ENCODE results near the gene VSTM2L. TPM values are rescaled to one million over a fixed set of nuclear protein-coding genes. Genes with fewer than 3 reads are reported as not detected.

The VSTM2L gene
- total and polyA plus RNA-seq, 9 donors = 0.12 to 23.0 (median 0.36) TPM; not detected in 2

DNA sequence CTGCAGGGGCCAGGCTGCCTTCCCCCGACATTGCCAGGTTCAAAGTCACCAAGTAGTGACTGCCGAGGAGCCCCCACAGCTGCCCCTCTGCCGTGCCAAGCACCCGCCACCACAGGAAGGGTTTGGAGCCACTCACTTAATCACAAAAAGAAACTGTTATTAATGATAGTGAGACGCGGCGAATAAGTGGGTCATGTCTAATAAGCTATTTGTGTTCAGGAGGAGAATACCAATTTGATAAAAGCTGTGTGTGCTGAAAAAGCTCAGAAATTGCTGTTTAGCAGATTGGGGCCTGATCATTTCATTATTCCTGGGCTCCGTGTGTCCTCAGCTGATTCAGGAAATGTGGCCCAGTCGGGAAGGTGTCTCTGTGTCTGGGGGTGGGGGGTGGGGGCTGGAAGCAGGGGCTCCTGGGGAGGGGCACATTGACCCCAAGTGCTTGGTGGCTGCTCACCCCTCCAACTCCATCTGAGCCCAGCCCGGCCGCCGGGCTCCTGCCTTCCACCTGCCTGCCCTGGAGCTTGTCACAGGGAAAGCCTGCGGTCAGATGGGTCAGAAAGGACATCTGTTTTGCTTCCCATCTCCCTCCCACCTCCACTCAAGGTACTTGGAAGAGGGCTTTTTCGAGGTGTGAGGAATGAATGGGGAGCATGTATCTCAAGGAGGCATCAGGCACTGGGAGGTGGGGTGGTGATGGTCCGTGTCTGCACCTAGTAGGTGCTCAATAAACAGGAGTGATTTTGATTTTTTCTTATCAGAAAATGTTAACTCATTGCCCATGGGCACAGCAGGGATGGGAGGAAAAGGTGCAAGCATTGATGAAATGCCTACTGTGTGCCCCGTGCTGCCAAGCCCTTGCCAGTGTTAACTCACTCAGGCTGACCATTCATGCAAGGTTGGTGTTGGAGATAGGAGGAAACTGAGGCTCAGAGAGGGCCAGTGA, 3.0 kb downstream of the VSTM2L start:
- DNase-seq = no peak
- TF ChIP-seq EP300 (IDR thresholded peaks at IDR 0.05) (no peak), POLR2A (IDR thresholded peaks at IDR 0.05) (no peak)
- TF ChIP-seq, protein P1, sequence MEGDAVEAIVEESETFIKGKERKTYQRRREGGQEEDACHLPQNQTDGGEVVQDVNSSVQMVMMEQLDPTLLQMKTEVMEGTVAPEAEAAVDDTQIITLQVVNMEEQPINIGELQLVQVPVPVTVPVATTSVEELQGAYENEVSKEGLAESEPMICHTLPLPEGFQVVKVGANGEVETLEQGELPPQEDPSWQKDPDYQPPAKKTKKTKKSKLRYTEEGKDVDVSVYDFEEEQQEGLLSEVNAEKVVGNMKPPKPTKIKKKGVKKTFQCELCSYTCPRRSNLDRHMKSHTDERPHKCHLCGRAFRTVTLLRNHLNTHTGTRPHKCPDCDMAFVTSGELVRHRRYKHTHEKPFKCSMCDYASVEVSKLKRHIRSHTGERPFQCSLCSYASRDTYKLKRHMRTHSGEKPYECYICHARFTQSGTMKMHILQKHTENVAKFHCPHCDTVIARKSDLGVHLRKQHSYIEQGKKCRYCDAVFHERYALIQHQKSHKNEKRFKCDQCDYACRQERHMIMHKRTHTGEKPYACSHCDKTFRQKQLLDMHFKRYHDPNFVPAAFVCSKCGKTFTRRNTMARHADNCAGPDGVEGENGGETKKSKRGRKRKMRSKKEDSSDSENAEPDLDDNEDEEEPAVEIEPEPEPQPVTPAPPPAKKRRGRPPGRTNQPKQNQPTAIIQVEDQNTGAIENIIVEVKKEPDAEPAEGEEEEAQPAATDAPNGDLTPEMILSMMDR (IDR thresholded peaks at IDR 0.05) = no peak
- H3K4me1 ChIP-seq (ENCODE audit: insufficient read depth) = peaks cover 3% of the 10 kb centered on the region
- no peak overlapping the region for H3K27ac ChIP-seq
- intact Hi-C loops (cut with DNase I) = no loop called here
- H3K36me3 ChIP-seq = no peaks in the 10 kb centered on the region
- no peaks in the 10 kb centered on the region for H3K9me3 ChIP-seq
- no peak overlapping the region for H3K4me3 ChIP-seq
- 63 to 77% (median 64%) methylated on average over 16 of the region's 16 CpGs for WGBS, 3 donors
- no peaks in the 10 kb centered on the region for H3K27me3 ChIP-seq

DNA sequence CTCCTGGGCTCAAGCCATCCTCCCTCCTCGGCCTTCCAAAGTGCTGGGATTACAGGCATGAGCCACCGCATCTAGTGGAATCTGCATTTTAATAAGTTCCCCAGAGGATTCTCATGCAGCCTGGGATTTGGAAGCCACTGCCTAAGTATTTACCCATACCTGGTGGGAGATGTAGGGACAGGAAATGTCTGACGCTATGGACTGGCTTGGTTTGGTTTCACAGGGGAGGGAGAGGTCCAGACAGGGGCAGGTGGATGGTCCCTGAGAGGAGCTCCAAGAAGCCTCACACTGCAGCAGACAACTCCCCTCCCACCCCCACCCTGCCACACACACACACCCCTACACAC, 4.4 kb downstream of the VSTM2L start:
- no peak overlapping the region for H3K4me3 ChIP-seq
- intact Hi-C loops (cut with DNase I) = no loop called here
- H3K4me1 ChIP-seq (ENCODE audit: insufficient read depth) = peaks cover 3% of the 10 kb centered on the region
- H3K27me3 ChIP-seq = no peaks in the 10 kb centered on the region
- H3K27ac ChIP-seq = no peak overlapping the region
- DNase-seq = no peak
- no peaks in the 10 kb centered on the region for H3K36me3 ChIP-seq
- WGBS, 3 donors = 53 to 56% (median 54%) methylated on average over 3 of the region's 3 CpGs
- TF ChIP-seq, protein P1 (IDR thresholded peaks at IDR 0.05) = no peak
- TF ChIP-seq POLR2A (IDR thresholded peaks at IDR 0.05) = no peak
- no peak for TF ChIP-seq EP300 (IDR thresholded peaks at IDR 0.05)
- no peaks in the 10 kb centered on the region for H3K9me3 ChIP-seq

DNA sequence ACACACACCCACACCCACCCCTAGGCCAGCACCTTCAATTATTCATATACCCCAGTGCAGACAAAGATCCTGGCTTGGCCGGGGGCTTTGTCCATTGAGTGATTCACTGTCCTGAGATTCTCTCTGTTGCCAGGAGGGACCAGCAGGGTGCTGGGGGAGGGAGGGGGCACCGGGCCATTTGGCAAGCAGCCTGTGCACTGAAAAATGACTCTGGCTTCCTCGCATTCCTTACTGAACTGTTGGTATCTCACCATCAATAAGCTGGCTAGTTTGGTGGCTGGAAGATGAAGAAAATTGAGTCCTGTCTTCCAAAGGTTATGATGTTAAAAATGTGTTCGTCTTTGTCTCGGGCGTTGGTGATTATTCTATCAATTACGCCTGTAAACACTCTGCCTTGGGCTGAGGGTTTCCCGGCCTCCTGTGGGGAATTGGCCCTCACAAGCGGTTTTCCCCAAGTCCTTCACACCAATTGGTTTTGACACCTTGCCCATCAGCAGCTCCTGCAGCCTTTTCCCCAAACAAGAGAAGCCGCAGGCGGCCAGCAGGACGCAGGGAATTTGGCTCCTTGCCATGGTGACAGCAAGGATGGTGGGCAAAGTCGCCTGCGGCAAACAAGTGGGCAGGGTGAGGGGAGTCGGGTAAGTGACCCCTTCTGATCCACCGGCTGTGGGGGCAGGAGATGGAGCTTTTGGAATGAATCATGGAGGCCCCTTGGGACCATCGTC, 4.9 kb downstream of the VSTM2L start:
- Histone ChIP-seq H3K27me3 (no peaks in the 10 kb centered on the region), H3K27ac (no peak overlapping the region), H3K4me1 (ENCODE audit: insufficient read depth) (peaks cover 3% of the 10 kb centered on the region), H3K9me3 (no peaks in the 10 kb centered on the region), H3K4me3 (no peak overlapping the region), H3K36me3 (no peaks in the 10 kb centered on the region)
- DNase-seq = no peak
- intact Hi-C loops (cut with DNase I) = no loop called here
- TF ChIP-seq, protein P1 (IDR thresholded peaks at IDR 0.05) = no peak
- TF ChIP-seq POLR2A (IDR thresholded peaks at IDR 0.05) (no peak), EP300 (IDR thresholded peaks at IDR 0.05) (no peak)
- 20 to 31% (median 24%) methylated on average over 17 of the region's 17 CpGs for WGBS, 3 donors

DNA sequence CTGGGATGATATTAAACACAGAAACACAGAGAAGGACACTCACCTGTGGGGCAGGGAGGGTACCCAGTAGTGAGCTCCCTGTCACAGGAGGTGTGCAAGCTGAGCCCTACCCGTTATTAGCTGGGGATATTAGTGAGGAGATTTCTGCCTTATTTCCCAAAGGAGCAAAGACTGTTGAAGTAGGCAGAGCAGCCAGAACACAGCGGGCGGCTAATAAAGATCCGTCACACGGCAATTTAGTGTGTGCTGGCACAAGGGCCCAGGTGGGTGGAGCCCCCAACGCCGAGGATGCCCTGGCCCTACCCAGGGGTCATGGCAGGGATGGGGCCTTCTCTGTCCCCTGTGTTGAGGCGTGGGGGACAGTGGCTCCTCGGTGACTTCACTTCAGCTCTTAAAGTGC, 8.3 kb downstream of the VSTM2L start:
- no peaks in the 10 kb centered on the region for H3K4me1 ChIP-seq (ENCODE audit: insufficient read depth)
- H3K27me3 ChIP-seq = no peaks in the 10 kb centered on the region
- H3K4me3 ChIP-seq = no peak overlapping the region
- 23 to 26% (median 24%) methylated on average over 9 of the region's 9 CpGs for WGBS, 3 donors
- no peaks in the 10 kb centered on the region for H3K36me3 ChIP-seq
- intact Hi-C loops (cut with DNase I) = no loop called here
- TF ChIP-seq EP300 (IDR thresholded peaks at IDR 0.05) (no peak), POLR2A (IDR thresholded peaks at IDR 0.05) (no peak)
- TF ChIP-seq, protein P1 (IDR thresholded peaks at IDR 0.05) = no peak
- H3K27ac ChIP-seq = no peak overlapping the region
- H3K9me3 ChIP-seq = no peaks in the 10 kb centered on the region
- no peak for DNase-seq
